NCI-H2171 treated with DMSO at 0.1 percent for 48 hours (cell line): ENCODE results near the gene MOSPD3.
"Not testable (repeated sequence)": the region's sequence is repeated elsewhere in the genome, so short reads cannot be mapped to it uniquely, and the experiment has no call there.

Source experiments
- DNase-seq: peaks from one replicate; lab custom pipeline; 2025; lab: John Stamatoyannopoulos, UW

The MOSPD3 gene

GRCh38 chr7:100611983-100612729, at the start of gene MOSPD3:
Gene MOSPD3, plus strand, starts transcription at chr7:100612540. Its CDS starts 252 bp downstream, at chr7:100612792.
- peak; percentile 99 for DNase-seq

GRCh38 chr7:100563100-100563564, 49.2 kb upstream of the MOSPD3 start:
- no peak for DNase-seq

GRCh38 chr7:100563809-100564400, 48.4 kb upstream of the MOSPD3 start:
- DNase-seq = peak; percentile 15

- DNase-seq = not testable (repeated sequence)
These were observed 47.9 kb upstream of the MOSPD3 start for GRCh38 chr7:100564405-100564804.

- DNase-seq = no peak
These were observed 47.2 kb upstream of the MOSPD3 start for GRCh38 chr7:100565133-100565571.

- DNase-seq = no peak
These were observed 46.3 kb upstream of the MOSPD3 start for GRCh38 chr7:100566018-100566531.

GRCh38 chr7:100567031-100567730, 45.2 kb upstream of the MOSPD3 start:
- no peak for DNase-seq

GRCh38 chr7:100567751-100568175, 44.6 kb upstream of the MOSPD3 start:
- DNase-seq = no peak

- DNase-seq = no peak
These were observed 44.0 kb upstream of the MOSPD3 start for GRCh38 chr7:100568176-100568895.

- peak; percentile 42 for DNase-seq
These were observed 43.2 kb upstream of the MOSPD3 start for GRCh38 chr7:100568896-100569844.

GRCh38 chr7:100570954-100571828, 41.1 kb upstream of the MOSPD3 start:
- no peak for DNase-seq

GRCh38 chr7:100571829-100572116, 40.6 kb upstream of the MOSPD3 start:
- no peak for DNase-seq

- DNase-seq = no peak
These were observed 39.9 kb upstream of the MOSPD3 start for GRCh38 chr7:100572281-100572948.

- no peak for DNase-seq
These were observed 39.2 kb upstream of the MOSPD3 start for GRCh38 chr7:100572949-100573675.

- DNase-seq = no peak
These were observed 38.5 kb upstream of the MOSPD3 start, which contains the start of gene SAP25 for GRCh38 chr7:100573691-100574361. Gene SAP25, minus strand, starts transcription at chr7:100573900. Its CDS starts 158 bp downstream, at chr7:100573742.

GRCh38 chr7:100574362-100575205, 37.8 kb upstream of the MOSPD3 start:
- DNase-seq = no peak

- no peak for DNase-seq
These were observed 37.1 kb upstream of the MOSPD3 start for GRCh38 chr7:100575206-100575631.
